Breast epithelium (tissue), 3 donors: ENCODE measurements around the gene AMIGO3.

Experiments used
- CTCF ChIP-seq, 3 donors: fragments of 450-650 bp; IDR thresholded peaks; one replicate each; pipeline ENCODE4 v1.5.1; 2016 to 2017; ENCODE audit warnings: antibody characterized with exemption in 3 of 3, mild to moderate bottlenecking in 3 of 3, moderate library complexity in 3 of 3
- POLR2A ChIP-seq: fragments of 450-650 bp; IDR thresholded peaks from one replicate; pipeline ENCODE4 v1.6.1; 2016; ENCODE audit warnings: antibody characterized with exemption, mild to moderate bottlenecking, moderate library complexity

GRCh38 chr3:49738067-49738713, 18.7 kb upstream of the AMIGO3 start:
- no peak for TF ChIP-seq POLR2A
- no peak for TF ChIP-seq CTCF (IDR thresholded peaks at IDR 0.05)
